GM18858 (cell line): ENCODE results near the gene STIL.
"Not testable (repeated sequence)": the region's sequence is repeated elsewhere in the genome, so short reads cannot be mapped to it uniquely, and the experiment has no call there.

ENCODE experiments used
- ATAC-seq: cut with Tn5 transposase; IDR thresholded peaks from one replicate; pipeline ENCODE4 v1.9.1; 2021; ENCODE audit not compliant: unreplicated experiment

STIL gene

DNA sequence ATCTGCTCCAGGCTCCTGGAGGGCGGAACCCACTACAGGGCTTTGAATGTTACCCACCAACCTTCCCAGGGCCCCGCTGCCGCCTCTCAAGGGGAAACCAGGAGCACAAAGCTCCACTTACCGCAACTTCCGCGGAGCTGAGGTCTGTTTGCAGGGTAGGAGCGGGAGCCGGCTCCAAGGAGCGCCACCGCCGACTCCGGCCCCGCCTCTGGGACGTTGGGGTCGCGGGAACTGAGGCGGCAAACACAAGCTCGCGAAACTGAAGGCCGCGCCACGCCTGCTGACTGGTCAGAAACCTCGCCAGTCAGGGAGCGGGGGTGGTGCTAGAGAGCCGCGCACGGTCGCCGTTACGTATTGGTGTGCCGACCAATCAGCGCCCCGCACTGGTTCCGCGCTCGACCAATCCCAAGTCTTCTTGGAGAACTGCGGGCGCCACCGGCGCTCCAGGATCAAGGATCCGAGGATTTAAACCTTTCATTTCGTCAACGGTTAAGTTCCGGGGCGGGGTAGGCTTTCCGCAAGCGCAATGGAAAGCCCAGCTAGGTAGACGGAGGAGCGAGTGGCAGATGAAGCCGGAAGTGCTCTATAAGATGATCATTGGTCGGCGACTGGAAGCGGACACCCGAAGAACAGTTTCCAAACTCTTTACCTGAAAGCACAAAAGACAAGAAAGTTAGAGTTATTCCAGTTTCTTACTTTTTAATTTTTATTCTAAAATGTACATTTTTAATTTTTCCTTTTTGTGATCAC, at the start of gene STIL:
Gene STIL (minus strand): TSS at position 233 of the 750 bp plus-strand sequence. CDS start 3,828 bp downstream, outside the sequence.
- peak; percentile 95 for ATAC-seq

DNA sequence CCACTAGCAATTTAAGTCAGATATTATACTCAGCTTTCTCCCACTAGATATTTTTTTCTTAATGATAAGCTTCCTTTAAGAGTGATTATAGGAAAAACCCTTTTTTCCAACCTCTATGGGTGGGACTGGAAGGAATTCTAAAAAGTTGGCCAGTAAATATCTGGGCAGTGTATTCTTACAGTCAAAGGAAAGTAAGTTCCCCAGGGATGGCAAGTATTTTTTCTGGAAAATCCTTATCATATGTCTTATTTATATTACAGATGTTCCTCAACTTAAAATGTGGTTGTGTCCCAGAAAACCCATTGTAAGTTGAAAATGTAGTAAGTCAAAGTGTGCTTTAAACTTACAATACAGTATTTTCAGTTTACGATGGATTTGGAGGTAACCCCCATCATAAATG, 48.9 kb upstream of the STIL start:
- no peak for ATAC-seq

DNA sequence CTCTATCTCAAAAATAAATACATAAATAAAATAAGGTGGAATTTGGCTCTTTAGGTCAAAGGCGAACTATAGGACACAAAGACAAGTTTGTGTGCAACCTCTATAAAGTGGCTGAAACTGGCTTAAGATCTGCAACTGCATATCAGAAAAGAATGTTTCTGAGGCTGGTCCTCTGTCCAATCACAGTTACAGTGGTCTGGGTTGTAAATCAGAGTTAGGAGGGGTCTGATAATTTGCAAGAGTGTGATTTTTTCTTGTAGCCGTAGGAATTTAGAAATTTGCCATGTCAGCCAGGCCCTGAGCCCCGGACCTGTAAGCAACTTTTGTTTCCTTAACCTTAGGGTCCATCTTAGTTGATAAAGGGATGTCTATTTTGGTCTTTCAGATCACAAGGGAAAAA, 47.4 kb upstream of the STIL start:
- no peak for ATAC-seq

DNA sequence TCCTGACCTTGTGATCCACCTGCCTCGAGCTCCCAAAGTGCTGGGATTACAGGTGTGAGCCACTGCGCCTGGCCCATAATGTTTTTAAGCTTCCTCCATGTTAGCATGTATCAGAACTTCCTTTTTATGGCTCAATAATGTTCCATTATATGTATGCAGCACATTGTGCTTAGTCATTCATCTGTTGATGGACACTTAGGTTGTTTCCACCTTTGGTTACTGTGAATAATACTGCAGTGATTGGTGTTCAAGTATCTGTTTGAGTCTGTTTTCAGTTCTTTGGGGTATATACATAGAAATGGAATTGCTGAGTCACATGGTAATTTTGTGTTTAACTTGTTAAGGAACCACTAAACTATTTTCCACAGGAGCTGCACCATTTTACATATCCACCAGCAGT, 37.4 kb upstream of the STIL start:
- peak; percentile 83 for ATAC-seq

DNA sequence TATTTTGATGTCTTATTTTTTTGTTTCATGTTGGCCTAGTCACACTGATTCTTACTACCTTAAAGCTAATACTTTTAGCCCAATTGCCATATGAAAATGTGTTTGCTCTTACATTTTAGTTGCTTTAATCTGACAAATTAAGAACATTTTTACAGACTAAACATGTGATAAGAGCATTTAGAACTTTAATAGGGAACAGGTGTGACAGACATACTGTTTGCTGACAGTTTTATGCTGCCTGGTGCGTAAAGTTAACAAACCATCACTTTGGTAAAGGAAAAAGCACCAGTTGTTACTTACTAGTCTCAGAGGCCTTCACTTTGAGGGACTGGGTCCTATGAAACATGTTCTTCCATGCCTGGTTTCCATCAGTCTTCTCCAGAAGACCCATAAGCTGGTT, 34.3 kb upstream of the STIL start:
- ATAC-seq, result no peak

DNA sequence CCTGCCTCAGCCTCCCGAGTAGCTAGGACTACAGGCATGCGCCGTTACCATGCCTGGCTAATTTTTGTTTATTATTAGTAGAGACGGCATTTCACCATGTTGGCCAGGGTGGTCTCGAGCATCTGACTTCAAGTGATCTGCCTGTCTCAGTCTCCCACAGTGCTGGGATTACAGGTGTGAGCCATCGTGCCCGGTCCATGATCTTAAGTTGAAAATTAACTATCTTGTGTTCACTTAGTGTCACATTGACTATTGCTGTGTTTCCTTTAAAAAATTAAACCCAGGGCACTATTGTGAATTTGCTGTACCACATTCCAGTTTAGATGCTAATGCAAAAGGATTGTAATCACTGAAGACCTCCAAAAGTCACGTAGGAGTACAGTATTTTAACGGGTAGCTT, 33.8 kb upstream of the STIL start:
- no peak for ATAC-seq

DNA sequence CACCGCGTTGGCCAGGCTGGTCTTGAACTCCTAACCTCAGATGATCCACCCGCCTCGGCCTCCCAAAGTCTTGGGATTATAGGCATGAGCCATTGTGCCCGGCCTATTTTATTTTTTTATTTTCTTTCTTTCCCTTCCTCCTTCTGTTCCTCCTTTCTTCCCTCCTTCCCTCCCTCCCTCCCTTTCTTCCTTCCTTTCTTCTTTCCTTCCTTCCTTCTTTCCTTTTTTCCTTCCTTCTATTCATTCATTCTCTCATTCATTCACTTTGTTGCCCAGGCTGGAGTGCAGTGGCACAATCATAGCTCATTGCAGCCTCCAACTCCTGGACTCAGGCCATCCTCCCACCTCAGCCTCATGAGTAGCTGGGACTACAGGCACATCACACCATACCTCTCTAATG, 33.0 kb upstream of the STIL start:
- not testable (repeated sequence) for ATAC-seq

DNA sequence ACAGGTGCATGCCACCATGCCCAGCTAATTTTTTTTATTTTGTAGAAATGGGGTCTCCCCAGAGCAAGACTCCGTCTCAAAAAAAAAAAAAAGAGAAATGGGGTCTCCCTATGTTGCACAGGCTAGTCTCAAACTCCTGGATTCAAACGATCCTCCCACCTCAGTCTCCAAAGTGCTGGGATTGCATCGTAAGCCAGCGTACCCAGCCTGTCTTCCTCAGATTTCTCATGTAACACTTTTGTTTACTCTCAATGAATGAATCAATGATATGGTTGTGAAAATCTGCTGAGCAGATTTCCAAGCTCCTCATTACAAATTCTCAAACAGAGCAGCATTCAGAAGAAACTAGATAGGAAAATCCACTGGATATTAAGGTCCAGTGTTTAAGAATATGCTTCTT, 26.3 kb upstream of the STIL start:
- no peak for ATAC-seq

DNA sequence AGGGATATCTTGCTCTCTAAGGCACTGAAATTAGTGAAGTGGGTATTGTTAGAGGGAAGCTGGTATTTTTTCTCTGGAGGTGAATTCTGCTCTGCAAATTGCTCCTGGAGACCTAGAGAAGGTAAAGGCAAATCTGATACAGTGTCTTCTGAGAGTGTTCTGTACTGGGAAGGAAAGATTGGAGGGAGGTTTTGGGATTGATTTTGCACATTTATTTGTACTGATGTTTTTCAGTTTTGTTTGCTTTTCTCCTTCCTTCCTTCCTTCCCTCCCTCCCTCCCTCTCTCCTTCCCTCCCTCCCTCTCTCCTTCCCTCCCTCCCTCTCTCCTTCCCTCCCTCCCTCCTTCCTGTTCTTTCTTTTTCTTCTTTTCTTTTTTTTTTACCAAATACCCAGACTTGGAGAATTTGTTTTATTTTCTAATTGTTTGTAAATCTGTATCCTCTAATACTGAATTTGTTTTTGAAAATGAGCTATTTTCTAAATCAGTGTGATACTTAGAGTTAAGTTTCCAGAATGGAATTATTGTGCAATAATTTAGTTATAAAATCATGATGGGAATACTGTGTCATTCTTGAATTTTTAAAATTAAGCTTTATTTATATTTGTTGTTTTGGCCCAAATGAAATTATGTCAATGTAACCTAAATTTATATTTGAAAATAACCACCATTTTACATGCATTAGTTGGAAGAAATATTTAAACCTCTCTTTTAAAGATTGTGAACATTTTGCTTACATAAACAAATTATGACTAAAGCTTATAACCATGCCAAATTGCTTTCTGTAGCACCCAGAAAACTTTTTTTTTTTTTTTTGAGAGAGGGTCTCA, 24.5 kb upstream of the STIL start:
- no peak for ATAC-seq

DNA sequence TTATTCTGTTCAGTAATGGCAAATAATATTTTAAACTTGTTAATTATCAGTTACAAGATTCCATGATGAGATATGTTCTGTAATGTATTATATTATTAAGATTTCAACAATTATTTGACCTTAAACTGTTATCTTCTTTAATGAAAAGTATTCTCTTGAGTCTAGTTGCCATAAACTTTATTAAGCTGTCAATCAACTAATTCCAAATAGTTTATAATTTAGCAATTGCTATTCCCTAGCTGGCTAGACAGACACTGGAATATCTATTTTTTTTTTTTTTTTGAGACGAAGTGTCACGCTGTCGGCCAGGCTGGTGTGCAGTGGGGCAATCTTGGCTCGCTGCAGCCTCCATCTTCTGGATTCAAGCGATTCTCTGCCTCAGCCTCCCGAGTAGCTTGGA, 23.4 kb upstream of the STIL start:
- ATAC-seq, result no peak

DNA sequence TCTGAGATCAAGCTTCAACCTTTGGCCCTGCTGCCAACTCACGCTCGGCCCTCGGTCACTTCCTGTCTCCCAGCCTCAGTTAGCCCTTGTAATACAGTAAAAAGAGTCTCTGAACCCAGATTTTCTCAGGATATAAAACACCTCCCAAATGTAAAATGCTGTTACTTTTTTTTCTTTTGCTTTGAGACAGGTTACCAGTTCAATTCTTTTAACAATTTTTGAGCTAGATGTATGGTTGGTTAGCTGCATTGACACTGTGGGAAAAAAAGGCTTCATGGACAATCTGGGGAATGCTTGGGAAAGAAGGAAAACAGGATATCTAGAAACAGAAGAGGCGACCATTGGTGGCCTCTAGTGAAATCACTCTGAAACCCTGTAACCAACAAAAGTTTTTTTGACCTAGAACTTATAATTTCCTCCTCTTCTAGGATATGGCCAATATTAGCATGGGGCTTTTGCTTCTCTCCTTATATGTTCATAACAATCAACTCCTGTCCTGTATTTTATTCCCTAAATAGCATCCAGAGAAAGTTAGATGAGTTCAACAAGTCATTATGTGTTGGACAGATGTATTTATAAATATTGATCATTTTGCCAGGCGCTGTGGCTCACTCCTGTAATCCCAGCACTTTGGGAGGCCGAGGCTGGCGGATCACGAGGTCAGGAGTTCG, 21.0 kb upstream of the STIL start:
- ATAC-seq, result no peak

DNA sequence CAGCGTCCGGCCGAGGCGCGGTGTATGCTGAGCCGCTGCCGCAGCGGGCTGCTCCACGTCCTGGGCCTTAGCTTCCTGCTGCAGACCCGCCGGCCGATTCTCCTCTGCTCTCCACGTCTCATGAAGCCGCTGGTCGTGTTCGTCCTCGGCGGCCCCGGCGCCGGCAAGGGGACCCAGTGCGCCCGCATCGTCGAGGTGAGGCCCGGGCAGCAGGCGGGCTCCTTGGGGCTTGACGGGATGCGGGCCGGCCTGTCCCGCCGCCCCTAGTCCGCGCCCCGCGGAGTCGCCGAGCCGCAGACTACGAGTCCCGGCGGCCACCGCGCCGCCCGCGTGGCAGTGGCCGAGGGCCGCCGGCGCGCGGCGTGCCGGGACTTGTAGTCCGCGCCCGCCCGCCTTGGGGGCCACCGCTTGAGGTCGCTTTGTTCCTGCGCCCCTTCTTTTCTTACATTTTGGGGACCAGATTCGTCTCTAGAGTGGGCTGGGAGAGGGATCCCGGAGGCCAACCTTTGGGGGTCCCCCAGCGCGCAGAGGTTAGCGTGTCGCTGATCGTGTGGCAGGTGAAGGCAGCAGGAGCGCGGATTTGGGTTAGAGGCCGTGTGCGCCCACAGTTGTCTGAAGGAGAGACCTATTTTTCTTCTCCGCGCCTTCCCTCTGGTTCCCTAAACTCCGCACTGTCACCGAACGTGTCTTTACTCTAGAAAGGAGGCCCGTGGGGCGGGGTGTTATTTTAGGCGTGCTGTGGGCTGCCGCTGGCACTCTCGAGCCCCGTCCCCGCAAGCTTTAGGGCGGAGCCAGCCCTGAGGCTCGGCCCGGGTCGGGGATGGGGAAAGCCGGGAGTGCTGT, 20.2 kb upstream of the STIL start:
- ATAC-seq, result peak; percentile 57

DNA sequence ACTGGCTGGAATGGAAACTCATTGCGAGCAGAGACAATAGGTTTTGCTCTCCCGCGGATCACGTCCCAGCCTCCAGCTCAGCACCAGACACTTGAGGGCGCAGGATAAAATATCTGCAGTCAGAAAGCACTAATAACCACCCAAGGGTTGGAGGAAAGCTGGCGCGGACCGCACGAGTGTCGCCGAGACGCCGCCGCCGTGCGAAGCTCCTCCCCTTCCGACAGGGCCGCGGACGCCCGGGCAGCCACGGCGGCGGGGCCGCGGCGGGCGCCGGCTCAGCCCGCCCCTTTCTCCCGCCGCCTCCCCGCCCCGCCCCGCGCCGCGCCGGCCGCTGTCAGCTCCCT, 19.6 kb upstream of the STIL start, which contains the start of gene CMPK1:
Gene CMPK1 (plus strand): TSS at position 213 of the 344 bp plus-strand sequence. CDS start 156 bp downstream, outside the sequence.
- peak; percentile 67 for ATAC-seq

DNA sequence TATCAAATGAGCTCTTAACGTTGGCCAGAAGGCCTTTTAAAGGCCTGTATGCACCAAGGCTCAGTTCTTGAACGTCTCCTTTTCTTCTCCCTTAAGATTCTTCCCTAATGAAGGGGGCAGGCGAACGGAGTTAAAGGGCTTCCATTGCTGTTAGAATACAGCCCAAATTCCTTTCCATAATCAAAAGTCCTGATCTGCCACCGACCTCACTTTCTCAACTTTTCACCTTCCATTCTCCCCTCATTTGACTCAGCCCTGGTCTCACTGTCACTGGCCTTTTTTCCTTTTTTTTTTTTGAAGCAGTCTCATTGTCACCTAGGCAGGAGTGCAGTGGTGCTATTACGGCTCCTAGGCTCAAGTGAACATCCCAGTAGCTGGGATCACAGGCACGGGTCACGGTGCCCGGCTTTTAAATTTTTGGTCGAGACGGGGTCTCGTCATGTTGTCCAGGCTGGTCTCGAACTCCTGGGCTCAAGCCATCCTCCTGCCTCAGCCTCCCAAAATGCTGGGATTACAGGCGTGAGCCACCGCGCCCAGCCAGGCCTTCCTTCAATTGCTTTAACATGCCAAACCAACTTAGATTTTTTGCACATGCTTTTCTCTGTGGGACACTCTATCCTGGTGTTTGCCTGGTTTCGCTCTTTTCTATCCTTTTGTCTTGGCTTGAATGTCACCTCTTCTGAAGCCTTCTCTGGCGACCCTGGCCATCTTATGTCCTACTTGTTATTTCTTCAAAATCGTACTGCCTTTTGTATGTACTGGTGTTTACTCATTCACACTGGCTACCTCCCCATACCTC, 19.0 kb upstream of the STIL start:
- no peak for ATAC-seq

DNA sequence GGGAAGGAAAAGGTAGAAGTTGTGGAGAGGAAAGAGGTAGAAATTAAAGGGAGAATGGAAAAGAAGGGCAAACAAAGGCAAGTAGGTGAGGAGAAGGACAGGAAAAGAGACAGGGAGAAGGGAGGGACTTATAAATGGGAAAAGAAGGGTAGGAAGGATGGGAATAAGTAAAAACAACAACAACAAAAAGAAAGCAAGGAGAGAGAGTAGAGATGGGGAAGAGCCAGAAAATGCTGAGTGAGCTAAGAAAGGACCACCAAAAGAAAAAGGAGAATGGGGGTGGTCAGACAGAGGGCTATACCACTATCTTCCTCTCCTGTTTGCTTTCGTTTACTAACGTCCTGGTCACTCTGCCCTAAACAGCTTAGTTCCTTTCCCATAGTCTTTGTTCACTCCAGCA, 17.9 kb upstream of the STIL start:
- ATAC-seq, result no peak

DNA sequence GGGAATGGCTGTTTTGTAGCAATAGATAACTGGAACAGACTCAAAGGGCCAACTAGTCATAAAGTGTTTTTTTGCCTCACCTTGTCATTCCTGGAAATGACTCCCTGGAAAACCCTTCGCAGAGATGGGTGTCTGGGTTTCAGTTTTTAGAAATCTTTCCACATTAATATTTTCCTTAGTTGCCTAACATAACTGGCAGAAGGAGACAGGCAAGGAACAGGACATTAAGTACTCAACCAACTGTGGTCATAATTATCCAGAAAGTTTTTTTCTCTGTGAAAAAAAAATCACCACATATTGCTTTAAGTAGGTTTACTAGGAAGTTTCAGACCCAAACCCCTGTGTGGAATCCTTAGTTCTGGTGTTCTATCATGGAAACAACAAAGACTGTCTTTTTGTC, 16.3 kb upstream of the STIL start:
- no peak for ATAC-seq

DNA sequence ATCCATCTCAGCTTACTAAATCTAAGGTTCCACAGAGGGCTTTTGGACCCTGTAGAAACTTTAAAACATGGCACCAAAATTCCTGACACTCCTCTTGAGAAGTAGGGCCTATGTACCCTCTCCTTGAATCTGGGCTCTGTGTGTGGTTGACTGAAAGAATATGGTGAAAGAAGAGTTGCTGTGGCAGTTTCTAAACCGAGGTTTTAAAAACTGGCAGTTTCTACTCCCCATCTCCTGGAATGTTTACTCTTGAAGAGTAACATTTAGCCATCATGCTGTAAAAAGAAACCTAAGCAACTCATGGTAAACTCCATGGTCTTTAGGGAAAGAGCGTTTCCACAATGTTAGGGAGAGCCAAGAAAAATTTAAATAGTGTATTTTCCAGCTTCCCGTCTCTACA, 15.0 kb upstream of the STIL start:
- no peak for ATAC-seq

DNA sequence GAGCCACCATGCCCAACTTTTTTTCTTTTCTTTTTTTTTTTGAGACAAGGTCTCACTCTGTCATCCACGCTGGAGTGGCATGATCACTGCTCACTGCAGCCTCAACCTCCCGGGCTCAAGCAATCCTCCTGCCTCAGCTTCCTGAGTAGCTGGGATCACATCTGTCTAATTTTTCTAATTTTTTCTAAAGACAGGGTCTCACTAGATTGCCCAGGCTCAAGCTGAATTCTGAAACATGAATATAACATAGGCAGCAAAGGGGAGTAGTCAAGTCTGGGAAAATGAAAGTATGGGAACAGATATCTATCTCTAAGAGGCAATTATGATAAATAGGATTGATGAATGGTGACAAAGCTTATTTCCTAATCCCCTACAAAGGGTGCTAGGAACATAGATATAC, 12.3 kb upstream of the STIL start:
- ATAC-seq, result no peak

DNA sequence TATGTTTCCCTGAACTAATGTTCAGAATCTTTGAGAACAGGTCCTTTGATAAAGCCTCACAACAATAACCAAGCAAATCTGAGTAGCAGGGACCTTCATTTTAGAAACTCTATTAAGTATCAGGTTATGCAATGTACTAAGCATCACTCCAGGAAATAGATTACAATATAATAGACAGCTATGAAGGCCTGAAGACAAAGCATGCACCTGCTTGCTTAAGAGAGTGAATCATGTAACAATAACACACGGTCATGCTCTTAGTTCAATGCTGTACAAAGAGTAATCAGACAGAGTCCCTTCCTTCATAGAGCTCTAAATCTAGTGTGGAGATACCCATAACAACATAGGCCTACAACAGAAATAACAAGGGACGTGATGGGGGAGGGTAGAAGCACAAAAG, 11.6 kb upstream of the STIL start:
- no peak for ATAC-seq

DNA sequence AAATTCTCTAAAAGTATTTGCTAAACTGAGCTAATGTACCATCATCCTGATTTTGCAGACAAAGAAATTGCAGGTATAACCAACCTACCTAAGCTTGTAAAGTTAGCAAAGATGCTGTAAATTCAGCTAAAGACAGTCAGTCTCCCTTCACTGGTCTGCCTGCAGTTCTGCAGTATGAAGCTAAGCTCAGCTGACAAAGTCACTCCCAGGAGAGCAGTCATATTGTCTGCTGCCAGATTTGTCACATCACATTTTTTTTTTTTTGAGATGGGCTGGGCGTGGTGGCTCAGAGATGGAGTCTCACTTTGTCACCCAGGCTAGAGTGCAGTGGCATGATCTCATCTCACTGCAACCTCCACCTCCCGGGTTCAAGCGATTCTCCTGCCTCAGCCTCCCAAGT, 10.7 kb upstream of the STIL start:
- ATAC-seq, result no peak
